ENCODE measurements around the gene MT2A.
A peak's percentile ranks its signal among the peaks of the same experiment; 100 is the strongest.

The MT2A gene

DNA sequence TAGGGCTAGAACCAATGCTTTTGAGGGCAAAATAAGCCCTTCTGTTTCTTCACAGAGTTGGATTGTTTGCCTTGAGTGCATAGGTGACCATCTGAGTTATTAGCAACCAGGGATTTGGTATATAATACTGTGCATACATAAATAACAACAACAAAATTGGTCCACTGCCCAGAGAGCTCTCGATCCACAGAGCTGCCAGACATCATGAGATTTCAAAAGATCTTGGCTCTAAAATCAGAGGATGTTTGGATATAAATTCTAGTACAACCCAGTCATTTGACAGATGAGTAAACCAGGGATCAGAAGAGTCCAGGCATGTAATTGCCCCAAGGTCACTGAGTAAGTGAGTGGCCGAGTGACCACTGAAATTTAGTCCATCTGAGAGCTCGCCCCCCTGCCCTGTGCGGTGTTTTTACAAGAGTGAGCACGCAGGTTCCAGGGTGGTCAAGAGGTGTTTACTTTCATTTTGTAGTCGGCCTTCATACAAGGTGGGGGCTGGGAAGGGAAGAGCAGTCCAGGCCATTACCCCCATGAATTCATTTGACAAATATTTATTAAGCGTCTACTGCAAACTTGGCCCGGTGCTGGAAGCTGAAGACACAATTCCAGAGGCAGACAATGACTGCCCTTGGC lies 1.8 kb upstream of the MT2A start:
- DNase-seq (no peak), ATAC-seq (ENCODE audit: insufficient read depth, low read depth) (no peak)
- Histone ChIP-seq H3K4me2 (ENCODE audit: insufficient read depth, low read length) (no peak overlapping the region), H3K4me1 (ENCODE audit: insufficient read depth, low read length) (peaks cover 41% of the 10 kb centered on the region), H3K36me3 (ENCODE audit: insufficient read depth, low read length) (no peaks in the 10 kb centered on the region), H3K4me3 (ENCODE audit: low read depth in 1 of 2, low read length in 2 of 2) (no peak overlapping the region), H3K79me2 (ENCODE audit: insufficient read depth, low read length) (no peaks in the 10 kb centered on the region), H3K9ac (ENCODE audit: low read depth, low read length) (no peak overlapping the region), H2AFZ (ENCODE audit: low read depth, low read length) (no peak overlapping the region), H3K9me3 (ENCODE audit: insufficient read depth, low read length, severe bottlenecking) (no peaks in the 10 kb centered on the region), H4K20me1 (ENCODE audit: insufficient read depth, low read length) (no peaks in the 10 kb centered on the region), H3K27me3 (ENCODE audit: insufficient read depth, low read length, poor library complexity) (no peaks in the 10 kb centered on the region), H3K27ac (ENCODE audit: low read length) (no peak overlapping the region)
- TF ChIP-seq, protein P1, sequence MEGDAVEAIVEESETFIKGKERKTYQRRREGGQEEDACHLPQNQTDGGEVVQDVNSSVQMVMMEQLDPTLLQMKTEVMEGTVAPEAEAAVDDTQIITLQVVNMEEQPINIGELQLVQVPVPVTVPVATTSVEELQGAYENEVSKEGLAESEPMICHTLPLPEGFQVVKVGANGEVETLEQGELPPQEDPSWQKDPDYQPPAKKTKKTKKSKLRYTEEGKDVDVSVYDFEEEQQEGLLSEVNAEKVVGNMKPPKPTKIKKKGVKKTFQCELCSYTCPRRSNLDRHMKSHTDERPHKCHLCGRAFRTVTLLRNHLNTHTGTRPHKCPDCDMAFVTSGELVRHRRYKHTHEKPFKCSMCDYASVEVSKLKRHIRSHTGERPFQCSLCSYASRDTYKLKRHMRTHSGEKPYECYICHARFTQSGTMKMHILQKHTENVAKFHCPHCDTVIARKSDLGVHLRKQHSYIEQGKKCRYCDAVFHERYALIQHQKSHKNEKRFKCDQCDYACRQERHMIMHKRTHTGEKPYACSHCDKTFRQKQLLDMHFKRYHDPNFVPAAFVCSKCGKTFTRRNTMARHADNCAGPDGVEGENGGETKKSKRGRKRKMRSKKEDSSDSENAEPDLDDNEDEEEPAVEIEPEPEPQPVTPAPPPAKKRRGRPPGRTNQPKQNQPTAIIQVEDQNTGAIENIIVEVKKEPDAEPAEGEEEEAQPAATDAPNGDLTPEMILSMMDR (IDR thresholded peaks at IDR 0.05; ENCODE audit: borderline replicate concordance, extremely low read depth, low read length, poor library complexity, severe bottlenecking), result no peak
- TF ChIP-seq EZH2 (IDR thresholded peaks at IDR 0.05; ENCODE audit: borderline replicate concordance, low read depth, low read length, severe bottlenecking), result no peak

DNA sequence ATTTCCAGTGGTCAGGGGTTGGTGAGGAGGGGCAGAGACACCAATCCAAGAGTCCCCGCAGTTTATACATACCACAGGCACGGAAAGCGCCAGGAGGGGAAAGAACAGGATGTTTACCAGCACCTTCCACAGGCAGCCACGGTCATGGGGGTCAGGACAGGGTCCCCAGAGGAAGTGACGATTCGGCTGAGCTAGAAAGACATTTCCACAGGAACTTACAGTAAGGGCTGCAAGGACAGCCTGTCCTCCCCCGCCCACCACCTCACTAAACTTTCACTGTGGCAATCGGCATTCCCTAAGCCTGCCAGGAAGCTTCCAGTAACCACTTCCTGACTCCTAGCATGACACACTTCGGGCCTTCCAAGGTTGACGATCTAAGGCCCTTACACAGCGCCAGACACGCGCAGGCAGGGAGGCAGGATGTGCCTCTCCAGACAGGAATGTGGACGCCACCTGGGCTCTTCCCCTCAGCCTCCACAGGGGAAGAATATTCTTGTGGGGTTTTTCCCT lies 1.2 kb upstream of the MT2A start:
- ATAC-seq (ENCODE audit: insufficient read depth, low read depth), result no peak

DNA sequence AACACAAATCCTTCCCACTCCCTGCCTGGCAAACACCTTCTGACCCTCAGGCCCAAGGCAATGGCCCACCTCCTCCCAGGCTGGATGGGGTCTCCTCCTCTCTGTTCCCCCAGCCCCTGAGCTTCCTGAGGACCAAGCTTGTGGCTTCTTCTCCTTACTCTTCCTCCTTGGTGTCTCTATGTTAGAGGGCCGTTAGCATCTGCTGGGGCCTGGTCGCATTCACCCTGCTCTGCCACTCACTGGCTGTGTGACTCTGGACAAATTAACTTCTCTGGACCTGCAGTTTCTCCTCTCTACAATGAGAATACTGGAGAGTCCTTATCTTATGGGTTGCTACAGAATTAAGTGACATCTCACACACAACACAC lies 725 bp upstream of the MT2A start:
- Histone ChIP-seq H3K27me3 (ENCODE audit: insufficient read depth, low read length, poor library complexity) (no peaks in the 10 kb centered on the region), H2AFZ (ENCODE audit: low read depth, low read length) (peak overlapping the region; percentile 88), H3K4me2 (ENCODE audit: insufficient read depth, low read length) (peak overlapping the region; percentile 89), H3K4me1 (ENCODE audit: insufficient read depth, low read length) (peaks cover 41% of the 10 kb centered on the region), H4K20me1 (ENCODE audit: insufficient read depth, low read length) (no peaks in the 10 kb centered on the region), H3K79me2 (ENCODE audit: insufficient read depth, low read length) (no peaks in the 10 kb centered on the region), H3K4me3 (ENCODE audit: low read depth in 1 of 2, low read length in 2 of 2) (peak overlapping the region in 1 of 2 experiments; percentile 70; a peak in 2 of 4 replicates), H3K9me3 (ENCODE audit: insufficient read depth, low read length, severe bottlenecking) (no peaks in the 10 kb centered on the region), H3K36me3 (ENCODE audit: insufficient read depth, low read length) (no peaks in the 10 kb centered on the region), H3K9ac (ENCODE audit: low read depth, low read length) (peak overlapping the region; percentile 63), H3K27ac (ENCODE audit: low read length) (peak overlapping the region; percentile 87)
- no peak for ATAC-seq (ENCODE audit: insufficient read depth, low read depth)
- no peak for DNase-seq
- no peak for TF ChIP-seq EZH2 (IDR thresholded peaks at IDR 0.05; ENCODE audit: borderline replicate concordance, low read depth, low read length, severe bottlenecking)
- TF ChIP-seq, protein P1 (IDR thresholded peaks at IDR 0.05; ENCODE audit: borderline replicate concordance, extremely low read depth, low read length, poor library complexity, severe bottlenecking), result no peak

More for the DNA sequence above, 1.2 kb upstream of the MT2A start:
- H3K4me3 ChIP-seq (ENCODE audit: low read depth in 1 of 2, low read length in 2 of 2), result no peak overlapping the region
- H3K79me2 ChIP-seq (ENCODE audit: insufficient read depth, low read length), result no peaks in the 10 kb centered on the region
- no peak overlapping the region for H3K9ac ChIP-seq (ENCODE audit: low read depth, low read length)
- TF ChIP-seq, protein P1 (IDR thresholded peaks at IDR 0.05; ENCODE audit: borderline replicate concordance, extremely low read depth, low read length, poor library complexity, severe bottlenecking), result no peak
- TF ChIP-seq EZH2 (IDR thresholded peaks at IDR 0.05; ENCODE audit: borderline replicate concordance, low read depth, low read length, severe bottlenecking), result no peak
- no peaks in the 10 kb centered on the region for H4K20me1 ChIP-seq (ENCODE audit: insufficient read depth, low read length)
- no peaks in the 10 kb centered on the region for H3K9me3 ChIP-seq (ENCODE audit: insufficient read depth, low read length, severe bottlenecking)
- no peaks in the 10 kb centered on the region for H3K27me3 ChIP-seq (ENCODE audit: insufficient read depth, low read length, poor library complexity)
- peak overlapping the region; percentile 88; the same call in 1 of the 2 replicates for H2AFZ ChIP-seq (ENCODE audit: low read depth, low read length)
- H3K4me2 ChIP-seq (ENCODE audit: insufficient read depth, low read length), result no peak overlapping the region; the same call in 1 of the 2 replicates
- peak overlapping the region; percentile 87; the same call in 1 of the 2 replicates for H3K27ac ChIP-seq (ENCODE audit: low read length)
- H3K36me3 ChIP-seq (ENCODE audit: insufficient read depth, low read length), result no peaks in the 10 kb centered on the region
- DNase-seq, result no peak
- H3K4me1 ChIP-seq (ENCODE audit: insufficient read depth, low read length), result peaks cover 41% of the 10 kb centered on the region

All from DND-41 (cell line).